Astrocyte (in vitro differentiated cells and primary cell): ENCODE measurements around the gene SAMSN1.

Experiments
- EZH2 ChIP-seq: IDR thresholded peaks from 2 replicates; pipeline ENCODE4 v1.6.1; 2012; ENCODE audit warnings: mild to moderate bottlenecking, low read length, inconsistent platforms; ENCODE audit not compliant: insufficient read depth
- TF ChIP-seq, protein P1 (sequence below): IDR thresholded peaks from 2 replicates; pipeline ENCODE4 v1.5.1; 2011; ENCODE audit warnings: low read depth, mild to moderate bottlenecking, inconsistent platforms, low read length, moderate library complexity; ENCODE audit not compliant: insufficient read depth

DNA sequence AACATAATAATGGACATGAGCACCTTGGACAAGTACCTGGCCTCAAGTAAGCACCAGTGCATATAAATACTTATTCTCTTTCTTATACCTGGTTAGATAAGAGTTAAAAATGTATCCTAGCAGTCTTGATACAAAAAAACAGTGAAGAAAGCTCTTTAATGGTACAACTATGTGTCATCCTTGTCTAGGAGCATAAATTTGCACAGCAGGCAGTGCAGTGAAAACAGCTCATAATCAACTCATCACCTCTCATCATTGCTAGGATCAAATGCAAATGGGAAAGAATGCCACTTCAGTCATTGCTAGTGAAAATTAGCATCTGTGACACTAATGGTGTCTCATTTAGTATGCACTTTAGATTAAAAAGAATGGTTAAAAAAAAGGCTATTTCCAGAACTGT is 7.6 kb downstream of the SAMSN1 start:
- TF ChIP-seq, protein P1, sequence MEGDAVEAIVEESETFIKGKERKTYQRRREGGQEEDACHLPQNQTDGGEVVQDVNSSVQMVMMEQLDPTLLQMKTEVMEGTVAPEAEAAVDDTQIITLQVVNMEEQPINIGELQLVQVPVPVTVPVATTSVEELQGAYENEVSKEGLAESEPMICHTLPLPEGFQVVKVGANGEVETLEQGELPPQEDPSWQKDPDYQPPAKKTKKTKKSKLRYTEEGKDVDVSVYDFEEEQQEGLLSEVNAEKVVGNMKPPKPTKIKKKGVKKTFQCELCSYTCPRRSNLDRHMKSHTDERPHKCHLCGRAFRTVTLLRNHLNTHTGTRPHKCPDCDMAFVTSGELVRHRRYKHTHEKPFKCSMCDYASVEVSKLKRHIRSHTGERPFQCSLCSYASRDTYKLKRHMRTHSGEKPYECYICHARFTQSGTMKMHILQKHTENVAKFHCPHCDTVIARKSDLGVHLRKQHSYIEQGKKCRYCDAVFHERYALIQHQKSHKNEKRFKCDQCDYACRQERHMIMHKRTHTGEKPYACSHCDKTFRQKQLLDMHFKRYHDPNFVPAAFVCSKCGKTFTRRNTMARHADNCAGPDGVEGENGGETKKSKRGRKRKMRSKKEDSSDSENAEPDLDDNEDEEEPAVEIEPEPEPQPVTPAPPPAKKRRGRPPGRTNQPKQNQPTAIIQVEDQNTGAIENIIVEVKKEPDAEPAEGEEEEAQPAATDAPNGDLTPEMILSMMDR, result no peak
- TF ChIP-seq EZH2, result no peak
